Gastroesophageal sphincter (tissue), 4 donors: ENCODE data around the gene APP. TPM values are rescaled to one million over a fixed set of nuclear protein-coding genes. Genes with fewer than 3 reads are reported as not detected.

Source experiments
- ATAC-seq: fragments of 150-250 bp; one replicate; pipeline ENCODE4 v1.9.1; 2016; ENCODE audit warnings: mild to moderate bottlenecking, moderate library complexity
- H3K27ac ChIP-seq, 4 donors: fragments of 200-600 bp; sonication (generic) in 3 of 4; 1 replicate in 3 of 4; 2 replicates in 1 of 4; pipeline ENCODE4 v1.5.1; 2016 to 2019
- H3K27me3 ChIP-seq: fragments of 200-600 bp; sonication (generic); one replicate; pipeline ENCODE4 v1.5.1; 2019
- H3K36me3 ChIP-seq, 2 donors: fragments of 200-600 bp; sonication (generic); one replicate each; pipeline ENCODE4 v1.5.1; 2019; ENCODE audit warnings: control low read depth in 1 of 2
- H3K4me1 ChIP-seq, 3 donors: fragments of 200-600 bp; sonication (generic); 1 replicate in 2 of 3; 2 replicates in 1 of 3; pipeline ENCODE4 v1.5.1; 2016 to 2019; ENCODE audit warnings: control low read depth in 2 of 3
- H3K4me3 ChIP-seq, 2 donors: fragments of 200-600 bp; sonication (generic); one replicate each; pipeline ENCODE4 v1.5.1; 2019; ENCODE audit warnings: mild to moderate bottlenecking in 1 of 2, moderate library complexity in 1 of 2
- H3K9me3 ChIP-seq, 3 donors: fragments of 200-600 bp; sonication (generic); one replicate each; pipeline ENCODE4 v1.5.1; 2017 to 2019; ENCODE audit warnings: control low read depth in 2 of 3
- CTCF ChIP-seq, 4 experiments: fragments of 200-600 bp in 2 of 4; fragments of 450-650 bp in 2 of 4; sonication (generic) in 1 of 4; IDR thresholded peaks; one replicate each; pipeline ENCODE4 v1.5.1; 2017 to 2019; ENCODE audit warnings: antibody characterized with exemption in 4 of 4, mild to moderate bottlenecking in 2 of 4, moderate library complexity in 2 of 4
- EP300 ChIP-seq: sonication (generic); formaldehyde crosslinking; IDR thresholded peaks from one replicate; pipeline ENCODE4 v1.6.1; 2017; ENCODE audit warnings: antibody characterized with exemption, mild to moderate bottlenecking
- POLR2A ChIP-seq, 2 donors: fragments of 450-650 bp; IDR thresholded peaks; one replicate each; pipeline ENCODE4 v1.6.1; 2017; ENCODE audit warnings: antibody characterized with exemption in 2 of 2, mild to moderate bottlenecking in 2 of 2, moderate library complexity in 1 of 2
- POLR2AphosphoS5 ChIP-seq: sonication (generic); formaldehyde crosslinking; IDR thresholded peaks from one replicate; pipeline ENCODE4 v1.6.1; 2017; ENCODE audit warnings: antibody characterized with exemption
- WGBS, 2 donors: methylation state at CpG; one replicate each; pipeline ENCODE4 v1.1.5; 2018; ENCODE audit warnings: low coverage in 1 of 2; 5-methylcytosine and 5-hydroxymethylcytosine counted together
- total RNA-seq, 4 donors: library from RNA; depleted of rRNA; stranded (reverse); fragments of >200 nt; gene quantifications; one replicate each; pipeline ENCODE4 v1.1.0, GENCODE V29; 2016

Gene APP
- total RNA-seq, 4 donors from 2014 or later = 282 to 724 (median 545) TPM

- TF ChIP-seq POLR2AphosphoS5 (no peak), EP300 (no peak), POLR2A (IDR thresholded peaks at IDR 0.05) (no peak), CTCF (IDR thresholded peaks at IDR 0.05) (no peak)
- WGBS, 2 donors = 81 to 82% methylated on average over 9 to 12 of the region's 12 CpGs
- H3K27ac ChIP-seq = no peak overlapping the region
- H3K9me3 ChIP-seq = no peaks in the 10 kb centered on the region
- H3K4me3 ChIP-seq = no peak overlapping the region
- peaks cover 5 to 48% (median 11%) of the 10 kb centered on the region in 3 donors for H3K4me1 ChIP-seq
- ATAC-seq = no peak
- no peaks in the 10 kb centered on the region for H3K36me3 ChIP-seq
- H3K27me3 ChIP-seq = no peaks in the 10 kb centered on the region
Measured at GRCh38 chr21:26067836-26068594, 102.6 kb downstream of the APP start.

- Histone ChIP-seq H3K27me3 (no peaks in the 10 kb centered on the region), H3K9me3 (no peaks in the 10 kb centered on the region), H3K4me3 (no peak overlapping the region), H3K27ac (no peak overlapping the region), H3K36me3 (no peaks in the 10 kb centered on the region), H3K4me1 (peaks cover 0 to 38% (median 5%) of the 10 kb centered on the region in 3 donors)
- WGBS, 2 donors = 92 to 100% methylated on average over 2 to 6 of the region's 6 CpGs
- no peak for TF ChIP-seq POLR2A (IDR thresholded peaks at IDR 0.05)
- TF ChIP-seq EP300 = no peak
- ATAC-seq = no peak
Measured at GRCh38 chr21:26064506-26064905, 106.1 kb downstream of the APP start.

GRCh38 chr21:26061437-26061836 is 109.1 kb downstream of the APP start:
- peaks cover 0 to 34% (median 5%) of the 10 kb centered on the region in 3 donors for H3K4me1 ChIP-seq
- peak; percentile 86 for ATAC-seq
- H3K9me3 ChIP-seq = no peaks in the 10 kb centered on the region
- no peaks in the 10 kb centered on the region for H3K36me3 ChIP-seq
- H3K27me3 ChIP-seq = no peaks in the 10 kb centered on the region
- WGBS, 2 donors = 33 to 36% methylated on average over 4 of the region's 4 CpGs
- no peak overlapping the region for H3K4me3 ChIP-seq
- H3K27ac ChIP-seq = peak overlapping the region in 3 of 4 donors; percentile 32 to 41 (median 34)
- no peak for TF ChIP-seq CTCF (IDR thresholded peaks at IDR 0.05)
- TF ChIP-seq POLR2AphosphoS5 = peak; percentile 20

- TF ChIP-seq POLR2AphosphoS5 (no peak), EP300 (no peak), CTCF (IDR thresholded peaks at IDR 0.05) (no peak), POLR2A (IDR thresholded peaks at IDR 0.05) (no peak)
- Histone ChIP-seq H3K27ac (peak overlapping the region in 3 of 4 donors; percentile 29 to 57 (median 38)), H3K9me3 (no peaks in the 10 kb centered on the region), H3K27me3 (no peaks in the 10 kb centered on the region), H3K4me3 (no peak overlapping the region), H3K4me1 (peaks cover 0 to 42% (median 5%) of the 10 kb centered on the region in 3 donors), H3K36me3 (no peaks in the 10 kb centered on the region)
- no peak for ATAC-seq
- 79 to 86% methylated on average over 6 to 7 of the region's 7 CpGs for WGBS, 2 donors
Measured at GRCh38 chr21:26060335-26061115, 110.0 kb downstream of the APP start.

- TF ChIP-seq POLR2A (IDR thresholded peaks at IDR 0.05) = no peak
- TF ChIP-seq EP300 = no peak
- no peak for TF ChIP-seq CTCF (IDR thresholded peaks at IDR 0.05)
- TF ChIP-seq POLR2AphosphoS5 = no peak
- Histone ChIP-seq H3K9me3 (no peaks in the 10 kb centered on the region), H3K27me3 (no peaks in the 10 kb centered on the region), H3K27ac (no peak overlapping the region), H3K36me3 (peaks cover 0 to 2% of the 10 kb centered on the region in 2 donors), H3K4me3 (no peak overlapping the region), H3K4me1 (peaks cover 0 to 51% (median 5%) of the 10 kb centered on the region in 3 donors)
- no peak for ATAC-seq
- 88 to 90% methylated on average over 6 of the region's 6 CpGs for WGBS, 2 donors
Measured at GRCh38 chr21:26057477-26058170, 112.9 kb downstream of the APP start.
